KMS-11 (cell line): Measurements from ENCODE around the gene DLG2.

ENCODE experiments used
- H2AFZ ChIP-seq: fragments of 200-600 bp; sonication (generic); 2 replicates; pipeline ENCODE4 v1.6.1; 2016; ENCODE audit warnings: antibody characterized with exemption, mixed run types, low read depth
- H3K27ac ChIP-seq: fragments of 200-600 bp; sonication (generic); 2 replicates; pipeline ENCODE4 v1.6.1; 2016; ENCODE audit warnings: mild to moderate bottlenecking, mixed run types
- H3K27me3 ChIP-seq: fragments of 200-600 bp; sonication (generic); 2 replicates; pipeline ENCODE4 v1.6.1; 2017; ENCODE audit warnings: mild to moderate bottlenecking, low read depth, mixed run types, moderate library complexity; ENCODE audit not compliant: insufficient read depth
- H3K36me3 ChIP-seq: fragments of 200-600 bp; sonication (generic); 2 replicates; pipeline ENCODE4 v1.6.1; 2017; ENCODE audit warnings: mild to moderate bottlenecking, mixed run types; ENCODE audit not compliant: insufficient read depth
- H3K4me1 ChIP-seq: fragments of 200-600 bp; sonication (generic); 2 replicates; pipeline ENCODE4 v1.6.1; 2016; ENCODE audit warnings: mild to moderate bottlenecking, low read depth, mixed run types; ENCODE audit not compliant: poor library complexity, severe bottlenecking
- H3K4me2 ChIP-seq: fragments of 200-600 bp; sonication (generic); 2 replicates; pipeline ENCODE4 v1.7.0; 2016; ENCODE audit warnings: mild to moderate bottlenecking, mixed run types
- H3K4me3 ChIP-seq: fragments of 200-600 bp; sonication (generic); IDR thresholded peaks from 2 replicates; pipeline ENCODE4 v1.6.1; 2017; ENCODE audit warnings: low read depth, low read length, mixed read lengths; ENCODE audit not compliant: insufficient read depth
- H3K79me2 ChIP-seq: fragments of 200-600 bp; sonication (generic); 2 replicates; pipeline ENCODE4 v1.6.1; 2016; ENCODE audit warnings: low read depth, mixed run types; ENCODE audit not compliant: insufficient read depth
- H3K9ac ChIP-seq: fragments of 200-600 bp; sonication (generic); 2 replicates; pipeline ENCODE4 v1.6.1; 2016; ENCODE audit warnings: mild to moderate bottlenecking, mixed run types
- H4K20me1 ChIP-seq: fragments of 200-600 bp; sonication (generic); 2 replicates; pipeline ENCODE4 v1.6.1; 2016; ENCODE audit warnings: mild to moderate bottlenecking, mixed run types; ENCODE audit not compliant: insufficient read depth
- CTCF ChIP-seq: fragments of 200-600 bp; sonication (generic); conservative IDR thresholded peaks from 2 replicates; pipeline ENCODE4 v1.6.1; 2017; ENCODE audit warnings: low read depth, mild to moderate bottlenecking, antibody characterized with exemption, low read length, moderate library complexity, mixed read lengths

DLG2 gene

DNA sequence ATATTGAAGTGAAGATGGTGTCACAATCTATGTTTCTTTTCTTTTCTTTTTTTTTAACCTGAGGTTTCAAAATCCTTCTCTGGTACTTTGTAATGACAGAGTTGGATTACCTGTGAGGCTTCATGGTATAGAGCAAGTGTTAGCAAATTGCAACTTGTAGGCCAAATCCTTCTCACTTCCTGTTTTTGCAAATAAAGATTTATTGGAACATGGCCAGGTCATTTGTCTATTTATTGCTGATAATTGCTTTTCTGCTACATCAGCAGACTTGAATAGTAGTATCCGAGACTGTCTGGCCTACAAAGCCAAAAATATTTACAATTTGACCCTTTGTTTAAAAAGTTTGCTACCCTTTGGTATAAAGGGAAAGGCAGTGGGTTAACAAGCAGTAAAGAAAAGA, 1281.5 kb downstream of the DLG2 start:
- Histone ChIP-seq H3K4me3 (no peak overlapping the region), H3K79me2 (no peaks in the 10 kb centered on the region), H3K9ac (no peak overlapping the region), H3K27ac (no peak overlapping the region), H3K4me1 (peaks cover 5% of the 10 kb centered on the region), H4K20me1 (no peaks in the 10 kb centered on the region), H3K36me3 (no peaks in the 10 kb centered on the region), H3K27me3 (no peaks in the 10 kb centered on the region), H2AFZ (no peak overlapping the region), H3K4me2 (no peak overlapping the region)
- TF ChIP-seq CTCF, result no peak

- Histone ChIP-seq H3K9ac (no peak overlapping the region), H3K36me3 (no peaks in the 10 kb centered on the region), H2AFZ (no peak overlapping the region), H3K27ac (no peak overlapping the region), H3K4me3 (no peak overlapping the region), H3K4me2 (no peak overlapping the region), H3K79me2 (no peaks in the 10 kb centered on the region), H4K20me1 (no peaks in the 10 kb centered on the region), H3K4me1 (peaks cover 5% of the 10 kb centered on the region), H3K27me3 (no peaks in the 10 kb centered on the region)
- TF ChIP-seq CTCF, result no peak
Measured at GRCh38 chr11:84345027-84345426, 1282.1 kb downstream of the DLG2 start.

- Histone ChIP-seq H3K36me3 (no peaks in the 10 kb centered on the region), H3K4me1 (no peaks in the 10 kb centered on the region), H3K4me3 (no peak overlapping the region), H3K27ac (no peak overlapping the region), H2AFZ (no peak overlapping the region), H4K20me1 (no peaks in the 10 kb centered on the region), H3K4me2 (no peak overlapping the region), H3K9ac (no peak overlapping the region), H3K79me2 (no peaks in the 10 kb centered on the region), H3K27me3 (no peaks in the 10 kb centered on the region)
- TF ChIP-seq CTCF, result no peak
Measured at GRCh38 chr11:84339796-84340195, 1287.3 kb downstream of the DLG2 start.

GRCh38 chr11:84333221-84333620, 1293.9 kb downstream of the DLG2 start:
- no peak for TF ChIP-seq CTCF
- H3K27ac ChIP-seq, result no peak overlapping the region
- H2AFZ ChIP-seq, result no peak overlapping the region
- H3K27me3 ChIP-seq, result no peaks in the 10 kb centered on the region
- no peak overlapping the region for H3K9ac ChIP-seq
- H3K79me2 ChIP-seq, result no peaks in the 10 kb centered on the region
- no peaks in the 10 kb centered on the region for H3K36me3 ChIP-seq
- H3K4me3 ChIP-seq, result no peak overlapping the region
- no peak overlapping the region for H3K4me2 ChIP-seq
- H4K20me1 ChIP-seq, result no peaks in the 10 kb centered on the region
- no peaks in the 10 kb centered on the region for H3K4me1 ChIP-seq

DNA sequence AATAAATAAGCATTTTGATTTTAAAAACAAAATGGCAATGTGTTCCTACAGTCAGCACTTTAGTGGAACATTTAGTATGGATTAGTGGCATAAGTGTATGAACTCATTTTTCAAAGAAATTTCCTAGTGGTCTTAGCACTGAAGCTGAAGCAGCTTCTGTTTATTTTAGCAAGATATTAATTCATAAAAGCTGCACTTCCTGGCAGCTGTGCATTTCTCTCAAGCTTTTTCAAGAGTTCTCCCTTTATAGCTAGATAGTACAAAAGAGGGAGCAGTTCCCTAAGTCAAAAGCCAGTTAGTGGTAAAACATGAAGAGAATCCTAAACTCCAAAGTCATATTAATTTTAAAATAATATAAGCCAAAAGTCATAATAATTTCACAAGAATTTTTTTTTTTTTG, 1304.9 kb downstream of the DLG2 start:
- Histone ChIP-seq H3K4me1 (no peaks in the 10 kb centered on the region), H3K27ac (no peak overlapping the region), H3K4me3 (no peak overlapping the region), H3K4me2 (no peak overlapping the region), H4K20me1 (no peaks in the 10 kb centered on the region), H3K27me3 (no peaks in the 10 kb centered on the region), H3K9ac (no peak overlapping the region), H2AFZ (no peak overlapping the region), H3K79me2 (no peaks in the 10 kb centered on the region), H3K36me3 (no peaks in the 10 kb centered on the region)
- no peak for TF ChIP-seq CTCF
